ENCODE data around the gene SH3GL3. TPM values are rescaled to one million over a fixed set of nuclear protein-coding genes. Genes with fewer than 3 reads are reported as not detected.

SH3GL3 gene
- total and polyA plus RNA-seq, 2 of the 8 experiments (the other 6 are each of a cell fraction or from before 2014, with no cell fraction given), result 14.1 to 19.1 TPM

DNA sequence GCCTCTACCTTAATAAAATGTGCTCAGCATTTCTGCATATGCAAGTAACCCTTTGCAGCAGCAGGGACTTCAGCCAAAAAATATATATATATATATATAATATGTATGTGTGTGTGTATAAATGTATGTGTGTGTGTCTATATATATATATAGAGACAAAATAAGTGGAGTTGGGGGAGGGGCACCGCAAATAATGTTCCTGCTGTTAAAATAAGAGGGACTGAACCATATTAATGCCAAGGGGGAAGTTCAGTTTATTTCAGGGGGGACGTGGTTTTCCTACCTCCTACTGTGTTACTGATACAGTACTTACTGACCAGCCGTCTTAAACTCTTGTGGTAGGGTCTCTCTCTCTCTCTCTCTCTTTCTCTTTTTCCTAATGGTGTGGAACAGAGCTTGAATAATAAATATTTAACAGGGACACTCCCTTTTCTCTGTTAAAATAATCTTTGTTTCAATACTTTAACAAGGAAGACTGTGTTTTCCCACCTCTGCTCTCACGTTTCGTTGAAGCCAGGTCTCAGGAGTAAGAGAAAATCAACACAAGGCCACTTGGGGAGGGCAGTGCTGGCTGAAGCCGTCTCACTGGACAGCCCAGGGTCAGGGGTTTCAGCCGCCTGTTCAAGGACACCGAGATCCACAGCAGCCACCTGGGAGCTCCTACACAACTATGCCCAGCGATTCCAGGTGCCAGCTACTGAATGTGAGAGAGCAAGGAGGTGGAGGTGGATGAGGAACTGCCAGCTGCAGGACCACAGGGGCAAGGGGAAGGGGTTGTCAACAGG, 164.0 kb downstream of the SH3GL3 start (continued):
- TF ChIP-seq, protein P1, sequence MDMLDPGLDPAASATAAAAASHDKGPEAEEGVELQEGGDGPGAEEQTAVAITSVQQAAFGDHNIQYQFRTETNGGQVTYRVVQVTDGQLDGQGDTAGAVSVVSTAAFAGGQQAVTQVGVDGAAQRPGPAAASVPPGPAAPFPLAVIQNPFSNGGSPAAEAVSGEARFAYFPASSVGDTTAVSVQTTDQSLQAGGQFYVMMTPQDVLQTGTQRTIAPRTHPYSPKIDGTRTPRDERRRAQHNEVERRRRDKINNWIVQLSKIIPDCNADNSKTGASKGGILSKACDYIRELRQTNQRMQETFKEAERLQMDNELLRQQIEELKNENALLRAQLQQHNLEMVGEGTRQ (IDR thresholded peaks at IDR 0.05; ENCODE audit: low read length), result no peak
- no peak for TF ChIP-seq SP4 (IDR thresholded peaks at IDR 0.05; ENCODE audit: low read length)
- no peak for TF ChIP-seq ASH2L (IDR thresholded peaks at IDR 0.05; ENCODE audit: low read length)
- no peak for TF ChIP-seq PHF8 (conservative IDR thresholded peaks at IDR 0.05; ENCODE audit: low read depth, low read length)
- no peak for TF ChIP-seq ATF3 (IDR thresholded peaks at IDR 0.05; ENCODE audit: insufficient read depth, low read depth, low read length)
- TF ChIP-seq KDM4A (IDR thresholded peaks at IDR 0.05; ENCODE audit: low read depth, low read length, severe bottlenecking), result no peak
- no peak for TF ChIP-seq POU5F1 (IDR thresholded peaks at IDR 0.05; ENCODE audit: low read depth, low read length)
- TF ChIP-seq CEBPB (IDR thresholded peaks at IDR 0.05; ENCODE audit: low read depth, low read length), result no peak
- no peak for TF ChIP-seq HDAC2 (IDR thresholded peaks at IDR 0.05; ENCODE audit: borderline replicate concordance in 1 of 2, low read depth in 2 of 2, low read length in 2 of 2)
- no peak for TF ChIP-seq BRCA1 (IDR thresholded peaks at IDR 0.05; ENCODE audit: low read depth, low read length)
- no peak for TF ChIP-seq YY1 (IDR thresholded peaks at IDR 0.05; ENCODE audit: low read depth, low read length)
- no peak for TF ChIP-seq POLR2A (IDR thresholded peaks at IDR 0.05; ENCODE audit: control extremely low read depth in 1 of 2, low read depth in 2 of 2, low read length in 2 of 2)
- TF ChIP-seq CREB1 (IDR thresholded peaks at IDR 0.05), result no peak

Data from H1 (cell line).